Gastroesophageal sphincter (tissue), 3 donors: Measurements from ENCODE around the gene TDO2.

ENCODE experiments used
- CTCF ChIP-seq, 4 experiments: fragments of 200-600 bp in 2 of 4; fragments of 450-650 bp in 2 of 4; sonication (generic) in 1 of 4; IDR thresholded peaks; one replicate each; pipeline ENCODE4 v1.5.1; 2017 to 2019; ENCODE audit warnings: antibody characterized with exemption in 4 of 4, mild to moderate bottlenecking in 2 of 4, moderate library complexity in 2 of 4
- EP300 ChIP-seq: sonication (generic); formaldehyde crosslinking; IDR thresholded peaks from one replicate; pipeline ENCODE4 v1.6.1; 2017; ENCODE audit warnings: antibody characterized with exemption, mild to moderate bottlenecking
- POLR2A ChIP-seq, 2 donors: fragments of 450-650 bp; IDR thresholded peaks; one replicate each; pipeline ENCODE4 v1.6.1; 2017; ENCODE audit warnings: antibody characterized with exemption in 2 of 2, mild to moderate bottlenecking in 2 of 2, moderate library complexity in 1 of 2
- POLR2AphosphoS5 ChIP-seq: sonication (generic); formaldehyde crosslinking; IDR thresholded peaks from one replicate; pipeline ENCODE4 v1.6.1; 2017; ENCODE audit warnings: antibody characterized with exemption

DNA sequence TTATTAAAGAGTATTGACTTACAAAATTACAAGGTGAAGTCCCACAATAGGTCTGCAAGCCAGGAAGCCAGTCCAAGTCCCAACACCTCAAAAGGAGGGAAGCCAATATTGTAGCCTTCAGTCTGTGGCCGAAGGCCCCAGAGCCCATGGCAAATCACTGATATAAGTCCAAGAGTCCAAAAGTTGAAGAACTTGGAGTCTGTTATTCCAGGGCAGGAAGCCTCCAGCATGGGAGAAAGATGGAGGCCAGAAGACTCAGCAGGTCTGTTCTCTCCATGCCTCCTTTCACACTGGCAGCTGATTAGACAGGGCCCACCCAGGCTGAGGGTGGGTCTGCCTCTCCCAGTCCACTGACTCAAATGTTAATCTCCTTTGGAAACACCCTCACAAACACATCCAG is 18.1 kb downstream of the TDO2 start:
- no peak for TF ChIP-seq POLR2A (IDR thresholded peaks at IDR 0.05)
- TF ChIP-seq CTCF (IDR thresholded peaks at IDR 0.05): no peak
- no peak for TF ChIP-seq EP300
- TF ChIP-seq POLR2AphosphoS5: no peak
